Fibroblast of pulmonary artery (primary cell): Measurements from ENCODE around the gene BMP7.

Source experiments
- DNase-seq: peaks from one replicate; pipeline ENCODE4 v3.0.0-alpha.2; 2010; ENCODE audit warnings: low read depth
- H3K4me3 ChIP-seq: replicated peaks from 2 replicates; pipeline ENCODE4 v1.5.1; 2011; ENCODE audit warnings: low read depth, mild to moderate bottlenecking, control low read depth, low read length, moderate library complexity
- TF ChIP-seq, protein P1 (sequence below): IDR thresholded peaks from 2 replicates; pipeline ENCODE4 v1.5.1; 2011; ENCODE audit warnings: mild to moderate bottlenecking, control low read depth, low read length, inconsistent platforms; ENCODE audit errors: missing control alignments

Gene BMP7

DNA sequence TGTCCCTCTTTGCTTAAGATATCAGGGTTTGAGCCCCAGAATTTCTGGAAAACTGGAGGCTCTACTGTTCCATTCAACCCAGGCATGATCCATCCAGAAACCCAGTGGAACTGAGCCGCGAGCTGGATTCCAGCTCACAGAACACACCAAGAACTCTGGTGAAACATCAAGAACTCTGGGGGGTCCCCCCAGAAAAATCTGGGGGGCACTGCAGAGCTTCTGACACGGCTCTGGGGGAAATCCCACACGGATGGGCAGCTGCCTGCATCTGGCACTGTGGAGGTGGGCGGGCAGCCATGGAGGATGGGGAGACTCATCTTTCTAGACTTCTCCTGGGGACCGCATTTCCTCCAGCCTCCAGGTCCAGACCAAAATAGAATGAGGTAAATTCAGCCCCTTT is 51.0 kb downstream of the BMP7 start:
- TF ChIP-seq, protein P1, sequence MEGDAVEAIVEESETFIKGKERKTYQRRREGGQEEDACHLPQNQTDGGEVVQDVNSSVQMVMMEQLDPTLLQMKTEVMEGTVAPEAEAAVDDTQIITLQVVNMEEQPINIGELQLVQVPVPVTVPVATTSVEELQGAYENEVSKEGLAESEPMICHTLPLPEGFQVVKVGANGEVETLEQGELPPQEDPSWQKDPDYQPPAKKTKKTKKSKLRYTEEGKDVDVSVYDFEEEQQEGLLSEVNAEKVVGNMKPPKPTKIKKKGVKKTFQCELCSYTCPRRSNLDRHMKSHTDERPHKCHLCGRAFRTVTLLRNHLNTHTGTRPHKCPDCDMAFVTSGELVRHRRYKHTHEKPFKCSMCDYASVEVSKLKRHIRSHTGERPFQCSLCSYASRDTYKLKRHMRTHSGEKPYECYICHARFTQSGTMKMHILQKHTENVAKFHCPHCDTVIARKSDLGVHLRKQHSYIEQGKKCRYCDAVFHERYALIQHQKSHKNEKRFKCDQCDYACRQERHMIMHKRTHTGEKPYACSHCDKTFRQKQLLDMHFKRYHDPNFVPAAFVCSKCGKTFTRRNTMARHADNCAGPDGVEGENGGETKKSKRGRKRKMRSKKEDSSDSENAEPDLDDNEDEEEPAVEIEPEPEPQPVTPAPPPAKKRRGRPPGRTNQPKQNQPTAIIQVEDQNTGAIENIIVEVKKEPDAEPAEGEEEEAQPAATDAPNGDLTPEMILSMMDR: no peak
- no peak for DNase-seq
- H3K4me3 ChIP-seq: no peak overlapping the region

DNA sequence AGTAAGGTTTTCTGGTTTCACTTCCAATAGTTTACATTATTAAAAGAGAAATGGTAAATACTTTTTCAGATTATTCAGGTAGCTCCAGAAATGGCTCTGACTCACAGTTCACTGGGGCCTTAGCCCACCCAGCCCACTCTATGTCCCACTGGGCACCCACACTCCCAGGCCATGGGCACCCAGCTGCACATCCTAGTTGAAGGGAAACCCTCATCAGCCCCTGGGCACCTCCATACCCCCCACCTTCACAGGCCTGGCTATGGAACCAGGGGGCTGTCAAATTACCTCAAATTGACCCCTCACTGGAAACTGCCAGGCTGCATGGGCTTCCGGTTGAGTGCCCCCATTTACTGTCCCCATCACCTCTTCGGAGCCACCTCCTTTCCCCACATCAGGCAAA is 51.5 kb downstream of the BMP7 start:
- no peak overlapping the region for H3K4me3 ChIP-seq
- TF ChIP-seq, protein P1: no peak
- no peak for DNase-seq

DNA sequence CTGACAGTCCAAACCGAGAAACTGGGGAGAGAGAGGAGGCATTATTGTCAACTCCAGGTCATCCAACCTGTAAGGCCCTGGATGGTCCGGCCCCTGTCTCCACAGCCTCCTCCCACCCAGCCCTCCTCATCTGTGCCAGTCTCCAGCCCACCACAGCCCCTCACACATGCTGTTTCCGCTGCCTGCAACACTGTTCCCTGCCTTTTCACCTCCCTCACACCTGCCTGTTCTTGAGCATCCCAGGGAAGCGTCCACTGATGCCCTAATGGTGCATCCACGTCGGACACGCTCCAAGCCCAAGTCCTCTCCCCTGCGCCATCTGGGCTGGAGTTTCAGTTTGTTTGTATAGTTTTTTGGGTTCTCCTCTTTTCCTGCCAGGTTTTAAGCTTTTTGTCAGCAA is 52.0 kb downstream of the BMP7 start:
- DNase-seq: no peak
- H3K4me3 ChIP-seq: no peak overlapping the region
- TF ChIP-seq, protein P1: no peak

DNA sequence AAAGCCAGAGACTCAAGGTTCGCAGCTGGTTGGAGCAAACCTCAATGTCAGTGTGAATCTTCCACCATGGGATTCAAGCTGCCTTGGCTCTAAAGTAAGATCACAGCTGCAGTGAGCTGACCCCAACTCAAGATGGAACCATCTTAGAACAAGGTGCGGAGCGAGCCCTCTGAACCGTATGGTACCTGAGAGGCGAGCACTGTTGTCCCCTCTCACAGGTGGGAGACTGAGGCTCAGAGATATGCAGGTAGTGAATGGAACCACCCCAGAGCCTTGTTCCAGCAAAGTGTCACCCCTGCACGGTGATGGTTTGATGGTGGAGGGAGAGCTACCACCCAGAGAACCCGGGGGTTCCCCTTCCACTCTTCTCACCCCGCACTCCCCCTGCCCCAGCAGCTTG is 52.5 kb downstream of the BMP7 start:
- no peak for DNase-seq
- TF ChIP-seq, protein P1: no peak
- H3K4me3 ChIP-seq: no peak overlapping the region

DNA sequence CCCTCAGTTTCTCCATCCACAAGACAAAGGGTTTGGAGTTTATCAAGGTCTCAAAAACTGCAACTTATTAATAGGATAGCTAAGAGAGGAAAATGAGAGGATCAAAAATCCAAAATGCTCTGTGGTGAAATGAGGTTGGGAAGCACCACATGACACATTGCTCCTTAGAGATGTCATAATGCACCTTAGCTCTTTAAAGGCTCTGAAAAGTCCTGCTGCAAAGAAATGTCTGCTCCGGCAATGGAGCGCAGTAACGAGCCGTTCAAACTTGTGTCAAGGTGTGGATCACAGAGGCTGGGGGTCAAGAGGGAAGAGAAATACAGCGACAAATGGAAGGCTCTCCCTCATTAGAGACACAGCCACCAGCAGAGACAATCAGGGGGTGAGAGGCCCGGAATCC is 53.1 kb downstream of the BMP7 start:
- no peak overlapping the region for H3K4me3 ChIP-seq
- TF ChIP-seq, protein P1: no peak
- DNase-seq: no peak

DNA sequence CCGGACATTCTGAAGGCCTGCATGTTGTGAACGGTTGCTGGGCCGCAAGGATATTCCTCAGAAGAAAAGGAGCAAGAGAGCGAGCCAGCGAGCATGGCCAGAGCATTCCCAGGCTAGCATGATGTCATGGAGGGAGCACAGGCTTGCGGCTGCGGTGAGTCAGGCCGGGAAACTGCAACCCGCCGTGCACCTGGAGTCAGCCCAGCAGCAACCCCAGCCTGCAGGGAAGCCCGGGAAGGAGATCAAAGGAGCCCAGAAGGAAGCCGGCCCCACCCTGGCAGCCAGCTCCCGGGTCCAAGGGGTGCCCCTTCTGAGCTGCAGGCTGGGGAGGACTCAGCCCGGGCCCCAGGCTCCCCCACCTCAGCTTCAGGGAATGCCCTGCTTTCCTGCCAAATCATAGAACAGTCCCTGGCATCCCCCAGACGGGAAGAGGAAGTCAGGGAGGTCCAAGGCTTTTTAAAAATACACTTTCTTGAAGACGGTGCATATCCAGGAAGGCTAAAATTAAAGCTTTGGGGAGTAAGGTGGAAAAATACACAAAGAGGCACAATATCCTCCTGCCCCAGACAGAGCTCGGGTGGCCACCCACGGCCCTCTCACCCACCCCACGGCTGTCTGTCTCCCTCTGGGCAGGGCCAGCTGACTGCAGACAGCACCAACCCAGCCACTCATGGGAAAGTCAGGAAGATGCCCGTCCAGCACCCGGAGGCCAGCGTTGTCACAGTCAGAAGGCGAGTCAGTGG is 53.7 kb downstream of the BMP7 start:
- DNase-seq: peak; percentile 69
- no peak overlapping the region for H3K4me3 ChIP-seq
- TF ChIP-seq, protein P1: no peak
